GM19023 (cell line): Measurements from ENCODE around the gene SPANXA1.
"Not testable (repeated sequence)": the region's sequence is repeated elsewhere in the genome, so short reads cannot be mapped to it uniquely, and the experiment has no call there.

Source experiments
- ATAC-seq: cut with Tn5 transposase; IDR thresholded peaks from one replicate; pipeline ENCODE4 v1.9.1; 2021; ENCODE audit warnings: mild to moderate bottlenecking, moderate library complexity; ENCODE audit not compliant: unreplicated experiment

The SPANXA1 gene, protein sequence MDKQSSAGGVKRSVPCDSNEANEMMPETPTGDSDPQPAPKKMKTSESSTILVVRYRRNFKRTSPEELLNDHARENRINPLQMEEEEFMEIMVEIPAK

DNA sequence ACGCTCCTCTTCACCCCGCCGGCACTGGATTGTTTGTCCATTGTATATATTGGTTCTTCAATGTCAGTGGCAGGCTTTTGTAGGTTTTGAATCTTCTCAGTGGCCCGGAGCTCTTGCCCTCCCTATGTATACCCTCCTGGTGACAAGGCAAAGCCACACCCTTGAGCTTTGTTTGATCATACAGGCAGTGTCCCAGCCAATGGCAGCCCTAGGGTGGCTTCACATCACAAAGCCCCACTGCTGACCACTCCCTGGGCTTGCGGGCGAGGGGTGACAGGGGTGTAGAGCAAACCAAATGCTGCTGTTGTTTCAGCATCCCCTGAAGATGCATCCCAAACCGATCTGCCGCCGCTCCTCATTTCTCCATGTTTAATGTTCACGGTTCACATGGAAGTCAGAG lies at the start of gene SPANXA1:
SPANXA1 (minus strand) TSS at position 101 of the 400 bp plus-strand sequence; CDS start at position 41, 60 bp downstream.
- ATAC-seq = not testable (repeated sequence)

DNA sequence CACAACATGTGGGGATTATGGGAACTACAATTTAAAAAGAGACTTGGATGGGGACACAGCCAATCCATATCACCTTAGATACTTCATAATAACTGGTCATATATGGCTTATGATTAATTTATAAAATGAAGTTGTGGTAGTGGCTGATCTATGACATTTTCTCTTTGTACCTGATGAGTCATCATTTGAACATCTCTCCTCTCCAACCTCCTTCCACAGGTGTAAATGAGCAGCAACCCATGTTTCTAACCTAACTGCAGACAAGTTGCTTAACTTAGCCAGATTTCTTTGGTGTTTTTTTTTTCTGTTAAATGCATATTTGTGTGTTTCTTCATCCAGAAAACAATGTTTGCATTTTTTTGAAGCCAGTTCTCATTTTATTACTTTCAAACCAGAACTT lies 47.6 kb upstream of the SPANXA1 start:
- ATAC-seq = no peak

DNA sequence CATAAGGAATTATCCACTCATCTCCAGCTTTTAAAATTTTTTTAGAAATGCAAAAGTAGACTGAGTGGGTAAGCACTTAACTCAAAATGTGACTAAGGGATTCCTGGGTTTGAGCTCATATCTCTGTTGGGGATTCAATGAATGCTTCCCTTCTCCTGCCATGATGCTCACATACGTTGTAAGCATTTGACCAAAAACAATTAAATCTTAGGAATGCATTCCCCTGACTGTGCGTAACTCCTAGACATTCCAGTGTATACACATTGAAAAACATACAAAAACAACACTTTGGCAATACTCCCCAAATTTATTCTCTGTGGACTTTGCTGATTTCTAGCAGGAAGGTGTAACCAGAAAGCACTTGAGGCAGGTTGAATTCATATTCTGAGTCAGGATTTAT lies 34.8 kb upstream of the SPANXA1 start:
- no peak for ATAC-seq

DNA sequence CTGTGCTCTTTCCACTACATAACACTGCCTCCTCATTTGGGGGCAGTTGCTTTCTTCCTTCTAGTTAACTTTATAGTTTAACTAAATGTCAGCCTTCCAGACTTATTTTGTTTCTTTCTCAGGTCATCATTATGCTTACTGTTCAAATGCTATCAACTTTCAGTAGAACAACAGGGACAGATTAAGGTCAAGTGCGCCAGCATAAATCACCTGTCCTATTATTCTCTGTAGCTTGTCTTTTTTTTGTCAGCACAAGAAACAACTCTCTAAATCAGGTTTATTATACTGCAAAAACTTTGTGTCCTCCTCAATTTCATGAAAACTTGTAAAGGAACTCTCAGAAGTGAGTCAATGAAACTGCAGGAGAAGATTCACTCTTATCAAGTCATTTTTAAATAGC lies 24.6 kb upstream of the SPANXA1 start:
- no peak for ATAC-seq

DNA sequence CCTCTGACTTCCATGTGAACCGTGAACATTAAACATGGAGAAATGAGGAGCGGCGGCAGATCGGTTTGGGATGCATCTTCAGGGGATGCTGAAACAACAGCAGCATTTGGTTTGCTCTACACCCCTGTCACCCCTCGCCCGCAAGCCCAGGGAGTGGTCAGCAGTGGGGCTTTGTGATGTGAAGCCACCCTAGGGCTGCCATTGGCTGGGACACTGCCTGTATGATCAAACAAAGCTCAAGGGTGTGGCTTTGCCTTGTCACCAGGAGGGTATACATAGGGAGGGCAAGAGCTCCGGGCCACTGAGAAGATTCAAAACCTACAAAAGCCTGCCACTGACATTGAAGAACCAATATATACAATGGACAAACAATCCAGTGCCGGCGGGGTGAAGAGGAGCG lies 4.9 kb upstream of the SPANXA1 start, which contains the start of gene SPANXA2:
SPANXA2 (plus strand) TSS at position 301 of the 400 bp plus-strand sequence; CDS start at position 361, 60 bp downstream.
- not testable (repeated sequence) for ATAC-seq

DNA sequence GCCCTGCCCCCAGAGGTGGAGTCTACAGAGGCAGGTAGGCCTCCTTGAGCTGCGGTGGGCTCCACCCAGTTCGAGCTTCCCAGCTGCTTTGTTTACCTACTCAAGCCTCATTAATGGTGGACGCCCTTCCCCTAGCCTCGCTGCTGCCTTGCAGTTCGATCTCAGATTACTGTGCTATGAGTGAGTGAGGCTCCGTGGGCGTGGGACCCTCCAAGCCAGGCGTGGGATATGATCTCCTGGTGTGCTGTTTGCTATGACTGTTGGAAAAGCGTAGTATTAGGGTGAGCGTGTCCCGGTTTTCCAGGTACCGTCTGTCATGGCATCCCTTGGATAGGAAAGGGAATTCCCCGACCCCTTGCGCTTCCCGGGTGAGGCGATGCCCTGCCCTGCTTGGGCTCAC lies 42.0 kb downstream of the SPANXA1 start:
- ATAC-seq = not testable (repeated sequence)
